Measurements from ENCODE around the gene EIF3B. TPM values are rescaled to one million over a fixed set of nuclear protein-coding genes. Genes with fewer than 3 reads are reported as not detected.
"Not testable (repeated sequence)": the region's sequence is repeated elsewhere in the genome, so short reads cannot be mapped to it uniquely, and the experiment has no call there.

Gene EIF3B
- polyA plus RNA-seq, 4 donors, result 142 to 160 (median 147) TPM

GRCh38 chr7:2336626-2337299 is 17.9 kb upstream of the EIF3B start:
- no peak for DNase-seq (ENCODE audit: low read depth in 4 of 4, low spot score in 3 of 4)

- not testable (repeated sequence) for DNase-seq (ENCODE audit: low read depth in 4 of 4, low spot score in 3 of 4)
These were observed 7.1 kb upstream of the EIF3B start for GRCh38 chr7:2347351-2348063.

GRCh38 chr7:2350055-2350454 is 4.6 kb upstream of the EIF3B start:
- DNase-seq (ENCODE audit: low read depth in 4 of 4, low spot score in 3 of 4), result no peak

GRCh38 chr7:2350861-2351260 is 3.8 kb upstream of the EIF3B start:
- DNase-seq (ENCODE audit: low read depth in 4 of 4, low spot score in 3 of 4), result no peak

GRCh38 chr7:2353113-2353935 is 1.3 kb upstream of the EIF3B start:
- DNase-seq (ENCODE audit: low read depth in 4 of 4, low spot score in 3 of 4), result no peak

- DNase-seq (ENCODE audit: low read depth in 4 of 4, low spot score in 3 of 4), result peak in 2 of 4 donors; percentile 67 to 78
These were observed 766 bp upstream of the EIF3B start for GRCh38 chr7:2353936-2354185.

GRCh38 chr7:2354939-2355704 is 495 bp downstream of the EIF3B start:
- no peak for DNase-seq (ENCODE audit: low read depth in 4 of 4, low spot score in 3 of 4)

- no peak for DNase-seq (ENCODE audit: low read depth in 4 of 4, low spot score in 3 of 4)
These were observed 1.0 kb downstream of the EIF3B start for GRCh38 chr7:2355705-2356008.

- no peak for DNase-seq (ENCODE audit: low read depth in 4 of 4, low spot score in 3 of 4)
These were observed 2.5 kb downstream of the EIF3B start for GRCh38 chr7:2357165-2357564.

- DNase-seq (ENCODE audit: low read depth in 4 of 4, low spot score in 3 of 4), result no peak
These were observed 2.9 kb downstream of the EIF3B start for GRCh38 chr7:2357571-2357970.

- no peak for DNase-seq (ENCODE audit: low read depth in 4 of 4, low spot score in 3 of 4)
These were observed 4.4 kb downstream of the EIF3B start for GRCh38 chr7:2358968-2359527.

- no peak for DNase-seq (ENCODE audit: low read depth in 4 of 4, low spot score in 3 of 4)
These were observed 5.0 kb downstream of the EIF3B start for GRCh38 chr7:2359610-2360009.

GRCh38 chr7:2360796-2361195 is 6.2 kb downstream of the EIF3B start:
- DNase-seq (ENCODE audit: low read depth in 4 of 4, low spot score in 3 of 4), result no peak

- DNase-seq (ENCODE audit: low read depth in 4 of 4, low spot score in 3 of 4), result no peak
These were observed 7.9 kb downstream of the EIF3B start for GRCh38 chr7:2362385-2363088.

GRCh38 chr7:2369139-2369538 is 14.5 kb downstream of the EIF3B start:
- DNase-seq (ENCODE audit: low read depth in 4 of 4, low spot score in 3 of 4), result no peak

GRCh38 chr7:2371329-2371728 is 16.7 kb downstream of the EIF3B start:
- DNase-seq (ENCODE audit: low read depth in 4 of 4, low spot score in 3 of 4), result no peak

GRCh38 chr7:2372724-2373123 is 18.1 kb downstream of the EIF3B start:
- no peak for DNase-seq (ENCODE audit: low read depth in 4 of 4, low spot score in 3 of 4)

- no peak for DNase-seq (ENCODE audit: low read depth in 4 of 4, low spot score in 3 of 4)
These were observed 18.5 kb downstream of the EIF3B start for GRCh38 chr7:2373124-2373556.

- no peak for DNase-seq (ENCODE audit: low read depth in 4 of 4, low spot score in 3 of 4)
These were observed 19.0 kb downstream of the EIF3B start for GRCh38 chr7:2373646-2374045.

GRCh38 chr7:2374401-2374800 is 19.8 kb downstream of the EIF3B start:
- DNase-seq (ENCODE audit: low read depth in 4 of 4, low spot score in 3 of 4), result no peak
